Measurements from ENCODE around the gene GALNT15.

Gene GALNT15

GRCh38 chr3:16277471-16277870 lies 103.0 kb downstream of the GALNT15 start:
- Mint-ChIP-seq H3K4me3 (no peak overlapping the region), H3K4me1 (no peaks in the 10 kb centered on the region), H3K27ac (ENCODE audit: low read depth) (no peak overlapping the region), H3K36me3 (ENCODE audit: insufficient read depth) (peaks cover 11% of the 10 kb centered on the region), H3K27me3 (no peaks in the 10 kb centered on the region), H3K9me3 (no peaks in the 10 kb centered on the region)
- DNase-seq (ENCODE audit: low spot score in 2 of 2): no peak
- no peak for ATAC-seq (replicated peaks; ENCODE audit: extremely low read depth, poor library complexity, severe bottlenecking)

- ATAC-seq (replicated peaks; ENCODE audit: extremely low read depth, poor library complexity, severe bottlenecking) (no peak), DNase-seq (ENCODE audit: low spot score in 2 of 2) (no peak)
- Mint-ChIP-seq H3K36me3 (ENCODE audit: insufficient read depth) (peaks cover 8% of the 10 kb centered on the region), H3K27ac (ENCODE audit: low read depth) (no peak overlapping the region), H3K9me3 (no peaks in the 10 kb centered on the region), H3K27me3 (no peaks in the 10 kb centered on the region), H3K4me3 (no peak overlapping the region), H3K4me1 (no peaks in the 10 kb centered on the region)
These were observed 104.7 kb downstream of the GALNT15 start for GRCh38 chr3:16279010-16279801.

GRCh38 chr3:16280671-16281070 lies 106.2 kb downstream of the GALNT15 start:
- peaks cover 11% of the 10 kb centered on the region for H3K4me1 Mint-ChIP-seq
- no peak overlapping the region for H3K4me3 Mint-ChIP-seq
- ATAC-seq (replicated peaks; ENCODE audit: extremely low read depth, poor library complexity, severe bottlenecking): no peak
- H3K27ac Mint-ChIP-seq (ENCODE audit: low read depth): no peak overlapping the region
- H3K9me3 Mint-ChIP-seq: no peaks in the 10 kb centered on the region
- DNase-seq (ENCODE audit: low spot score in 2 of 2): no peak
- no peaks in the 10 kb centered on the region for H3K27me3 Mint-ChIP-seq
- peaks cover 8% of the 10 kb centered on the region for H3K36me3 Mint-ChIP-seq (ENCODE audit: insufficient read depth)
